ENCODE results near the gene RAB36.

RAB36 gene

GRCh38 chr22:23158516-23159290, 13.4 kb downstream of the RAB36 start:
- DNase-seq (ENCODE audit: low spot score) = no peak

- DNase-seq (ENCODE audit: low spot score) = no peak
These were observed 14.0 kb downstream of the RAB36 start for GRCh38 chr22:23159291-23159630.

DNA sequence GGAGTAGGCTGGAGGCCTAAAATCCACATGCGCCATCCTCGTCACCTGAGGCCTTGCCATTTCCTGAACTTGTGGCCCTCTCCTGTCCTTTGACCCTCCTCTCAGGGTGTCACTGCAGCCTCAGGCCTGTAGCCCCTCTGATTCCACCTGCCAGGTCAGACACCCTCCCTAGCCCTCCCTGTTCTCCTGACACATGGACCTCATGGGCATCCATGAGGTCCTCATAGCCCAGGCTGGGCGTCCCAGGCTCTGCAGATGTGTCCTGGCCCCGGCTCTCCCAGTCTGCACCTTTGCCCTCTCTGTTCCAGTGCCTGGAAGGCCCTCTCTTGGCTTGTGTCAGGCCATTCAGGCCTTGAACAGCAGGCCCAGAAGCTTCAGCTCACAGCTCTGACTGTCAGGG, 15.8 kb downstream of the RAB36 start:
- DNase-seq (ENCODE audit: low spot score) = no peak

GRCh38 chr22:23161574-23161973, 16.3 kb downstream of the RAB36 start:
- no peak for DNase-seq (ENCODE audit: low spot score)

- DNase-seq (ENCODE audit: low spot score) = no peak
These were observed 18.4 kb downstream of the RAB36 start for GRCh38 chr22:23163665-23164064.

GRCh38 chr22:23164091-23164490, 18.8 kb downstream of the RAB36 start:
- DNase-seq (ENCODE audit: low spot score) = no peak

DNA sequence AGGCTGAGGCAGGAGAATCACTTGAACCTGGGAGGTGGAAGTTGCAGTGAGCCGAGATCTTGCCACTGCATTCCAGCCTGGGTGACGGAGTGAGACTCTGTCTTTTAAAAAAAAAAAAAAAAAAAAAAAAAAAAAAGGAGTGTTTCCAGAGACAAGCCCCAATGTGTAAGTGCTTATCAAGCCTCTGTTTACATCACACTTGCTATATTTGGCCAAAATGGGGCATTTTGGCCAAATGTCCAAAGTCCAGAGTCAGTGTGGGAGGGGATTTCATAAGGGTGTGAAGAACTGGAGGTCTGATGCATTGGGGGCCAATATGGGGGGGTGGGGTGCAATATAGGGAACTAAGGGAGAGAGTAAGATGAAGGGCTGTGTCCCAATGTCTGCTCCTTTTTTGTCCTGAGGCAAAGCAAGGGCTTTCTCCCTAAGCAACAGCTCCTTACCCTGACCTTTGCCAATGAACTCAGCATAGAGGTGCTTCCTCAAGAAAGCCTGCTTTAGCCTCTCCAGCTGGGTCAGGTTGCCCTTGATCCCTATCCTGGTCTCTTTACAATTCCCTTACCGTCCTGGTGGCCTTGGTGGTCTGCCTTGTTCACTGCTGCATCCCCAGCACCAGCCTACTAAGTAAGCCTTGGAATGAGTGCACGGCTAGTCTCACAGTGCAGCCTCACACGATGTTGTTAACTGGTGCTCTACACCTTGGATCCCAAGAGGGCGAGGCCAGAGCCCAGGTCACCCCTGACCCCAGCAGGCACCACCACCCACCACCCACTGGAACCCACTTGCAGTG, 21.0 kb downstream of the RAB36 start:
- DNase-seq (ENCODE audit: low spot score) = no peak

- DNase-seq (ENCODE audit: low spot score) = no peak
These were observed 21.8 kb downstream of the RAB36 start for GRCh38 chr22:23166841-23167616.

GRCh38 chr22:23168391-23169042, 23.2 kb downstream of the RAB36 start:
- no peak for DNase-seq (ENCODE audit: low spot score)

GRCh38 chr22:23169043-23169406, 23.7 kb downstream of the RAB36 start:
- no peak for DNase-seq (ENCODE audit: low spot score)

DNA sequence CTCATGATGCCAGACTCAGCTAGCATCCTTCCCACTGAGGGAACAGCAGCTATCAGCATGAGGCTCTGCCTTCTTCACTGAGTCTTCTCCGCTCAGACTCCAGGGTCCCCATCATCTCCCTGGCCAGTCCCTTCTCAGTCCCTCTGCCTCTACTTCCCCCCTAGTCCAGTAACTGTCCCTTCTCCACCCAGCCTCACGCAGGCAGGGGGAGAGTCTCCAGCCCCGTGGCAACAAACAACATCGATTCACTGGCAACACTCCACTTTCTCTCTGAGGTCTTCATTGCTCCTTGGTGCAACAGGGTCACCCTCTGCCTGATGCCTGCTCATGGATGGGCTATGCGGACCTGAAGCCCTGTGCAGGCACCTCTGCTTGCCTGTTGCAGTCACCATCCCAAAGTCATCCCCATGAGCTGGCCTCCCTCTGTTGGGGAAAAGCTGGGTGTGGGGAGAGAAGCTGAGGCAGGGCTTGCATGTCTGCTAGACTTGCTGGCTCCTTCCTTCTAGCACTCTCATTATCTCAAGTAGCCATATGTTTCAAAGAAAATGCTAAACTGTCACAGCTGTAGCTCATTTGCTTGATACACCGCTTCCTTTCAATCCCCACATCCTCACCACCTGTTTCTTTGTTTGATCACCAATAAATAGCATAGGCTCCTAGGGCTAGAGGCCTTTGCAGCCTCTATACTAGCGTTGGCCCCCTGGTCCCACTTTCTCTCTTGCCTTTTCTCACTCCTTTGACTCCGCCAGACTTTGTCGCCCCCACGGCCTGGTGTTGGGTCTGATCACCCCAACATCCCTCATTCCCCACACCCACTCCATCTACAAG, 30.8 kb downstream of the RAB36 start:
- DNase-seq (ENCODE audit: low spot score) = no peak

DNA sequence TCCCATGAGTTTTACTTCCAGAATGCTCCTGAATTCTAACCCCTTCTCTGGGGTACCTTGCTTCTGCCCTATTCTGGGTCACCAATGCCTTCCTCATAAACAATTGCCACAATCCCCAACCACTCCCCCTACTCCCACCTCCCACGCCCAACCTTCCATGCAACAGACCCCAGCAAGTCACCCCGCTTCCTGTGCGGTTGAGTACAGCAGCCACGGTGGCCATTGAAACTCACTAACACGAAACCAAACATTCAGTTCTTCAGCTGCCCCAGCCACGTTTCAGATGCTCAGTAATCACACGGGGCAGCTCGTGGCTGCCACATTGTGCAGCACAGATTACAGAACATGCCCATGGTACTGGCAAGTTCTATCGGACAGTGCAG, 31.4 kb downstream of the RAB36 start:
- DNase-seq (ENCODE audit: low spot score) = no peak

DNA sequence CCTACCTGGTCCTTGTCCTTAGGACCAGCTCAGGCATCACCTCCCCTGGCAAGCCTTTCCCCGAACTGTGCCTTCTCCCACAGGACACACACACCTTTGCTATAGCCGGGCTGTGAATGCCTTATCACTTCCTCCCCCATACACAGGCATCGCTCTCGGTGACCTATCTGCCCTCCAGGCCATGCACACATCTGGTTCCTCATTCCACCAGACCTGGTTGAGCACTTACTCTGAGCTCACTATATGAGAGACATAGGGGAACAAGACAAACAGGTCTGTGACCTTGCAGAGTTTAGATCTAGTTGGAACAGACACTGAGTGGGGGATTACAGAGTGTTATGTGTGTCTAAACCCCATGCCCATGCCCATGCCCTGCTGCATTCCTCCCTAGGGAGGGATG, 31.9 kb downstream of the RAB36 start:
- no peak for DNase-seq (ENCODE audit: low spot score)

DNA sequence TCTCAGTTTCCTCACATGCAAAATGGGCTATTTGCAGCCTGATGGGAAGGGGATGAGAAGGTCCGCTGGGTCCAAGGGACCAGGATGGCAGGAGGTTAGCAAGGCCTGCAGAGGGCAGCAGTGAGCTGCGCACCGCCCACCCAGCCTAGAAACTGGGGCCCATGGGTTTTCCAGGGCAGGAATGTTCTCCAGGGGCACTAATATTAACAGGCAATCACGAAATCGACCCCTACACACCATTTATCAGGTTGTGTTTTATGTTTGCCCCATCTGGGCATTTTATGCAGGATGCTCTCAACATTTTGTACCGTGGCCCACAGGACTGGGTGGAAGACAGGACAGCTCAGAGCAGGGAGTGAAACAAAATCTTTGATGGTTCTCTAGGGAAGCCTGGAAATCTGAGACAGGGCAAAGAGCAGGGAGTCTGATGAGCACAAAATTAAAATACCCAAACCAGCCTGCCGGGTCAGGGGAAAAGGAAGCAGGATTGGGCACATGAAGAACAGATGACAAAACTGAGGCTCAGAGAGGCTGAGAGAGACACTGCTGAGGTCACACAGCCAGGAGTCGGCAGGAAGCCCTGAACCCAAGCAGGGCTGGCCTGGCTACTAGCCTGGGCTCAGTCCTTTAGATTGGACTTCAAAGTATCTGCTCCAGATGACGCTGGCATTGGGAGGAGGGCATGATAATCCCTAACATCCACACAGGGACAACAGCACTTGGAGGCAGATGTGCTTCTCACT, 33.4 kb downstream of the RAB36 start:
- DNase-seq (ENCODE audit: low spot score) = peak; percentile 92

- DNase-seq (ENCODE audit: low spot score) = no peak
These were observed 34.4 kb downstream of the RAB36 start for GRCh38 chr22:23179381-23180299.

GRCh38 chr22:23180301-23180892, 35.1 kb downstream of the RAB36 start, which contains the start of gene BCR:
BCR (plus strand) TSS chr22:23180509; CDS start chr22:23180961, 452 bp downstream.
- peak; percentile 95 for DNase-seq (ENCODE audit: low spot score)

DNA sequence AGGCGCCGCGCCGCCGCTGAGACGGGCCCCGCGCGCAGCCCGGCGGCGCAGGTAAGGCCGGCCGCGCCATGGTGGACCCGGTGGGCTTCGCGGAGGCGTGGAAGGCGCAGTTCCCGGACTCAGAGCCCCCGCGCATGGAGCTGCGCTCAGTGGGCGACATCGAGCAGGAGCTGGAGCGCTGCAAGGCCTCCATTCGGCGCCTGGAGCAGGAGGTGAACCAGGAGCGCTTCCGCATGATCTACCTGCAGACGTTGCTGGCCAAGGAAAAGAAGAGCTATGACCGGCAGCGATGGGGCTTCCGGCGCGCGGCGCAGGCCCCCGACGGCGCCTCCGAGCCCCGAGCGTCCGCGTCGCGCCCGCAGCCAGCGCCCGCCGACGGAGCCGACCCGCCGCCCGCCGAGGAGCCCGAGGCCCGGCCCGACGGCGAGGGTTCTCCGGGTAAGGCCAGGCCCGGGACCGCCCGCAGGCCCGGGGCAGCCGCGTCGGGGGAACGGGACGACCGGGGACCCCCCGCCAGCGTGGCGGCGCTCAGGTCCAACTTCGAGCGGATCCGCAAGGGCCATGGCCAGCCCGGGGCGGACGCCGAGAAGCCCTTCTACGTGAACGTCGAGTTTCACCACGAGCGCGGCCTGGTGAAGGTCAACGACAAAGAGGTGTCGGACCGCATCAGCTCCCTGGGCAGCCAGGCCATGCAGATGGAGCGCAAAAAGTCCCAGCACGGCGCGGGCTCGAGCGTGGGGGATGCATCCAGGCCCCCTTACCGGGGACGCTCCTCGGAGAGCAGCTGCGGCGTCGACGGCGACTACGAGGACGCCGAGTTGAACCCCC, 35.8 kb downstream of the RAB36 start:
- no peak for DNase-seq (ENCODE audit: low spot score)

- DNase-seq (ENCODE audit: low spot score) = no peak
These were observed 36.5 kb downstream of the RAB36 start for GRCh38 chr22:23181721-23182308.
